G401 (cell line): ENCODE data around the gene MISP. TPM values are rescaled to one million over a fixed set of nuclear protein-coding genes. Genes with fewer than 3 reads are reported as not detected.
"Not testable (repeated sequence)": the region's sequence is repeated elsewhere in the genome, so short reads cannot be mapped to it uniquely, and the experiment has no call there.

Experiments
- DNase-seq: peaks from one replicate; pipeline ENCODE4 v3.0.0-alpha.2; 2015; ENCODE audit warnings: low spot score
- in situ Hi-C: cut with HindIII; loops from 2 replicates; pipeline ENCODE4 v1.10.0; 2016; ENCODE audit warnings: low sequenced_read_pairs, mixed read lengths
- total RNA-seq: library from RNA; depleted of rRNA; stranded (reverse); fragments of >200 nt; shearing (Covaris generic); gene quantifications from 2 replicates; pipeline ENCODE4 v1.2.3, GENCODE V29; 2014

Gene MISP
- total RNA-seq, 1 experiment from 2014 or later, result 1.2 TPM

DNA sequence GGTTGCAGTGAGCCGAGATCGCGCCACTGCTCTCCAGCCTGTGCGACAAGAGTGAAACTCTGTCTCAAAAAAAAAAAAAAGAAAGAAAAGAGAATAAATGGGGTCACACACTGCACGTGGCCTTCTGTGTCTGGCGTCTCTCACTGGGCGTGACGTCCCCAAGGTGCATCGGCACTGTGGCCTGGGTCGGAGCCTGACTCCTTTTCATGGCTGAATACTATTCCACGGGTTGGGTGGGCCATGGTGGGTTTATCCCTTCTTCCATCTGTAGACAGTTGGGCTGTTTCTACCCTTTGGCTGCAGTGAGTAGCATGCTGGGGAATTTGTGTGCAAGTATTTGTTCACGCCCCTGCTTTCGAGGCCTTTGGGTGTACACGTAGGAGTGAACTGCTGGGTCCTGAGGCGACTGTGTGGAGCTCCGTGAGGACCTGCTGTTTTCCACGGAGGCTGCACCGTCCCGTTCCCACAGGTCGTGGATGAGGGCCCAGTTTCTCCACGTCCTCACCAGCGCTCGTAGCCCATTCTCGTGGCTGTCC is 8.3 kb upstream of the MISP start:
- no peak for DNase-seq
- in situ Hi-C loops, result no loop called here

GRCh38 chr19:743168-743687 is 7.7 kb upstream of the MISP start:
- no peak for DNase-seq
- in situ Hi-C loops, result no loop called here

- DNase-seq, in situ Hi-C loops: not testable (repeated sequence)
Observed at GRCh38 chr19:745138-745537, 5.8 kb upstream of the MISP start.

DNA sequence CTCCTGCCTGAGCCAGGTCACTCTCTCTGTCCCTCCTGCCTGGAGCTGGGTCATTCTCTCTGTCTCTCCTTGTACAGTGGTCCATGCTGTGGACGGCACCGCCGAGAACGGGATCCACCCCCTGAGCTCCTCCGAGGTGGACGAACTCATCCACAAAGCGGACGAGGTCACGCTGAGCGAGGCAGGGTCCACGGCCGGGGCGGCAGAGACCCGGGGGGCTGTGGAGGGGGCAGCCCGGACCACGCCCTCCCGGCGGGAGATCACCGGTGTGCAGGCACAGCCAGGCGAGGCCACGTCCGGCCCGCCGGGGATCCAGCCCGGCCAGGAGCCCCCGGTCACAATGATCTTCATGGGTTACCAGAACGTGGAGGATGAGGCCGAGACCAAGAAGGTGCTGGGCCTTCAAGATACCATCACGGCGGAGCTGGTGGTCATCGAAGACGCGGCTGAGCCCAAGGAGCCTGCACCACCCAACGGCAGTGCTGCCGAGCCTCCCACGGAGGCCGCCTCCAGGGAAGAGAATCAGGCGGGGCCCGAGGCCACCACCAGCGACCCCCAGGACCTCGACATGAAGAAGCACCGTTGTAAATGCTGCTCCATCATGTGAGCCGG is 4.6 kb upstream of the MISP start:
- DNase-seq, result no peak
- in situ Hi-C loops, result no loop called here

- in situ Hi-C loops, result no loop called here
- no peak for DNase-seq
Observed at GRCh38 chr19:746956-747355, 4.0 kb upstream of the MISP start.

GRCh38 chr19:747432-748273 is 3.3 kb upstream of the MISP start:
- DNase-seq, result no peak
- in situ Hi-C loops, result no loop called here

DNA sequence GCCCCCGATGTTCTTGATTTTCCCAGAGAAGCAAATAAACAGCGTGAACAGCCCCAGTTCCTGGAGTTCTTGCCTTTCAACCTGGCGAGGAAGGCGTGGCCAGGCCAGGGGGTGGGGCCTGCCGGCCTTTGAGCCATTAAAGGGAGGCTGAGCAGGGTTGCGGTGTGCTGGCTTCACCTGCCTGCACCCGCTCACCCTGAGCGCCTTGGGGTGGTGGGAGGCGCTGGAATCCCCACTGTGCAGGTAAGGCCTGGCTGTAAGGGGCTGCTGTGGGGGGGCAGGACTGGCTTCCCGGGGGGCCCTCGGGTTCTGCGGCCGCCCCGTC is 2.7 kb upstream of the MISP start:
- in situ Hi-C loops, result no loop called here
- DNase-seq, result no peak

GRCh38 chr19:749811-750210 is 1.1 kb upstream of the MISP start:
- in situ Hi-C loops, result no loop called here
- no peak for DNase-seq

DNA sequence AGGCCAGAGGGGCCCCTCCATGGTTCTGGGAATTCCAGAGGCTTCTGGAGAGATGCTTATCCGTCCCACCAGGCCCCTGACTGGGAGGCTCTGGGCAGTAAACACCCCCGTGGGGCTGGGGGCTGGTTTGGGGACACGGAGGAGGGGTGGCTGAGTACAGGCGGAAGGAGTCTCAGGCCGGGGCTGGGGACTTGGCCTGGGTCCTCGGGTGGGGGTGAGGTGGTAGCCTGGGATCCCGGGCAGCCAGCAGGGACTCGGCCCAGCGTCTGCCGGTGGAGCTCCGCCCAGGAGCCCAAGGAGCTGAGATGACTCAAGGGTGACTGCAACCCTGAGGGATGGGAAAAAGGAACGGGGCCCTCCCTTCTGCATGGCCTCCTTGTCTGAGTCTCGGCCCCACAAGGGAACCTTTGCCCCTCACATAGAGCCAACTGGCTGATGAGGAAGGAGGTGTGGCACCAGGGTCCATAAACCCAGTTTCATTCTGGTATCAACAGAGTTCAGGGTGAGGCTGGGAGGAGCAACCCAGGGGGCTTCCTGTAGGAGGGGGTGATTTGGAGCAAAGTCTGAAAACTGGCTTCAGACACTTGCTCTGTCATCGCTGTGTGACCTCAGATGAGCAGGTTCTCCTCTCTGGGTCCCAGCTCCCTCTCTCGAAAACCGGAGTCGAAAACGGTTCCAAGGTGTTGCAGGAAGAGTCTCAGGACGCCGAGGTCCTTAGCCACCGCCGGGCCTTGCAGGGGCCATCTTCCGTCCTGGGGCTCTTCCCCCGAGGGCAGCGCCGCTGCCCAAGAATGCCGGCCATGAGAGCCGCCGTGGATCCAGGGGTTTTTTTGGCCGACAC is 809 bp downstream of the MISP start:
- in situ Hi-C loops, result no loop called here
- DNase-seq, result no peak

GRCh38 chr19:752652-753517 is 2.0 kb downstream of the MISP start:
- no peak for DNase-seq
- in situ Hi-C loops, result no loop called here

DNA sequence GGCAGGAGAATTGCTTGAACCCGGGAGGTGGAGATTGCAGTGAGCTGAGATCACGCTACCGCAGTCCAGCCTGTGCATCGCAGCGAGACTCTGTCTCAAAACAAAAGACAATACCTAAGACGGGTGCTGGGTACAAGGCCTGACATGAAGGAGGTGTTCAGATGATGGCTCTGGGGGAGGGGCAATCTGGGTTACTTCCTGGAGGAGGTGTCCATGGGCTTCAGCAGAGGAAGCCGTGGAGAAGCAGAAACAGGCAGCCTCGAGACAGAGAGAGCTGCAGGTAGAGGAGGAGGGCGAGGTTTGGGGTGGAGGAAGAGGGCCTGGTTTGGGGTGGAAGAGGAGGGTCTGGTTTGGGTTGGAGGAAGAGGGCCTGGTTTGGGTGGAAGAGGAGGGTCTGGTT is 3.6 kb downstream of the MISP start:
- in situ Hi-C loops, result no loop called here

DNA sequence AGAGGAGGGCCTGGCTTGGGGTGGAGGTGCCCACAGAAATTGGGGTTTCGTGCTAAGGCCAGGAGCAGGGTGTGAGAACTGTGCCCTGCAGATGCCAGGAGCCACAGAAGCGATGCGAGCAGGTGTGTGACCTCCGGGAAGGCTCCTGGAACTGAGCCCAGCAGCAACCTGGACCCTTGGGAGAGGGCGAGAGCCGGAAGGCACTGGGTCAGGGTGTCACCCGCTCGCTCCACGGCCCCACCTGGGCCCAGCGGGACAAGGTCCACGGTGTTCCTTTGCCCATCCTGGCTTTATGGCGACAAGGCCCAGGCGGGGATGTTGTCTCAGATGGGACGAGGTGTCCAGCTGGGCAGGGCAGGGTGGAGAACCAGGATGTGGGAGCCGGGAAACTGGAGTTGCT is 4.2 kb downstream of the MISP start:
- no peak for DNase-seq
- in situ Hi-C loops, result no loop called here

More for the DNA sequence above, 3.6 kb downstream of the MISP start:
- no peak for DNase-seq

DNA sequence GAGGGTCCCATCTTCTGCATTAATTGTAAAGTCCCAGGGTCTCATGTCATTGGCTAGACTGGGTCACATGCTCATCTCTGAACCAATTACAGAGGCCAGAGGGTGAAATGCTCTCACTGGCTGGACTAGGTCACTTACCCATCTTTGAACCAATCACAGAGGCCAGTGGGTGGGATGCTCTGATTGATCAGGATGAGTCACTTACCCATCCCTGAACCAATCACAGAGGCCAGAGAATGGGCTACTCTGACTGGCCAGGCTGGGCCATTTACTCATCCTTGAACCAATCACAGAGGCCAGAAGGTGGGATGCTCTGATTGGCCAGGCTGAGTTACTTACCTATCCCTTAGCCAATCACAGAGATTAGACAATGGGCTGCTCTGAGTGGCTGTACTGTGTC is 5.3 kb downstream of the MISP start:
- DNase-seq, result peak; percentile 8
- in situ Hi-C loops, result no loop called here

DNA sequence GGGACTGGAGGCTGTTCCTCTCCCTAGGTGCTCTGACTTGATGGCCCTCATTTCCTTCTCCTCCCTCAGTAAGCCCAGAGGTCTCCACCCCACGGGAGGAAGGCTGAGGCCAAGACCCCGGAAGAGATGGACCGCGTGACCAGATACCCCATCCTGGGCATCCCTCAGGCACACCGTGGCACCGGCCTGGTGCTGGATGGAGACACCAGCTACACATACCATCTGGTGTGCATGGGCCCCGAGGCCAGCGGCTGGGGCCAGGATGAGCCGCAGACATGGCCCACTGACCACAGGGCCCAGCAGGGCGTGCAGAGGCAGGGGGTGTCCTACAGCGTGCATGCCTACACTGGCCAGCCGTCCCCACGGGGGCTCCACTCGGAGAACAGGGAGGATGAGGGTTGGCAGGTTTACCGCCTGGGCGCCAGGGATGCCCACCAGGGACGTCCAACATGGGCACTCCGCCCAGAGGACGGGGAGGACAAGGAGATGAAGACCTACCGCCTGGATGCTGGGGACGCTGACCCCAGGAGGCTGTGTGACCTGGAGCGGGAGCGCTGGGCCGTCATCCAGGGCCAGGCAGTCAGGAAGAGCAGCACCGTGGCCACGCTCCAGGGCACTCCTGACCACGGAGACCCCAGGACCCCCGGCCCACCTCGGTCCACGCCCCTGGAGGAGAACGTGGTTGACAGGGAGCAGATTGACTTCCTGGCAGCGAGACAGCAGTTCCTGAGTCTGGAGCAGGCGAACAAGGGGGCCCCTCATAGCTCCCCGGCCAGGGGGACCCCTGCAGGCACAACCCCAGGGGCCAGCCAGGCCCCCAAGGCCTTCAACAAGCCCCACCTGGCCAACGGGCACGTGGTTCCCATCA is 6.1 kb downstream of the MISP start:
- in situ Hi-C loops, result no loop called here
- DNase-seq, result no peak

- in situ Hi-C loops, result no loop called here
- DNase-seq, result no peak
Observed at GRCh38 chr19:757811-758668, 7.1 kb downstream of the MISP start.

GRCh38 chr19:763181-763580 is 12.3 kb downstream of the MISP start:
- no peak for DNase-seq
- in situ Hi-C loops, result no loop called here

- no peak for DNase-seq
- in situ Hi-C loops, result no loop called here
Observed at GRCh38 chr19:763869-764268, 13.0 kb downstream of the MISP start.
